GM19452 (cell line): ENCODE results near the gene MYH1.
"Not testable (repeated sequence)": the region's sequence is repeated elsewhere in the genome, so short reads cannot be mapped to it uniquely, and the experiment has no call there.

Experiments
- ATAC-seq: cut with Tn5 transposase; IDR thresholded peaks from one replicate; pipeline ENCODE4 v1.9.1; 2021; ENCODE audit not compliant: unreplicated experiment

Gene MYH1

GRCh38 chr17:10518271-10519037 lies at the start of gene MYH1:
MYH1 (minus strand) TSS chr17:10518542; CDS start chr17:10516642, 1,900 bp downstream.
- no peak for ATAC-seq

- no peak for ATAC-seq
Observed at GRCh38 chr17:10563991-10564660, 45.8 kb upstream of the MYH1 start.

GRCh38 chr17:10558049-10558448 lies 39.7 kb upstream of the MYH1 start:
- ATAC-seq = no peak

GRCh38 chr17:10557422-10557821 lies 39.1 kb upstream of the MYH1 start:
- ATAC-seq = no peak

GRCh38 chr17:10556301-10557005 lies 38.1 kb upstream of the MYH1 start:
- no peak for ATAC-seq

GRCh38 chr17:10550014-10550413 lies 31.7 kb upstream of the MYH1 start:
- no peak for ATAC-seq

- ATAC-seq = no peak
Observed at GRCh38 chr17:10549096-10549842, 30.9 kb upstream of the MYH1 start, which contains the start of gene MYH2. MYH2 (minus strand) TSS chr17:10549658; CDS start chr17:10547920, 1,738 bp downstream.

- ATAC-seq = no peak
Observed at GRCh38 chr17:10547351-10547750, 29.0 kb upstream of the MYH1 start.

- not testable (repeated sequence) for ATAC-seq
Observed at GRCh38 chr17:10543486-10543885, 25.1 kb upstream of the MYH1 start.

GRCh38 chr17:10541179-10541578 lies 22.8 kb upstream of the MYH1 start:
- ATAC-seq = not testable (repeated sequence)

GRCh38 chr17:10532026-10532425 lies 13.7 kb upstream of the MYH1 start:
- ATAC-seq = no peak

- no peak for ATAC-seq
Observed at GRCh38 chr17:10527419-10527818, 9.1 kb upstream of the MYH1 start.

GRCh38 chr17:10526517-10526916 lies 8.2 kb upstream of the MYH1 start:
- no peak for ATAC-seq

GRCh38 chr17:10523064-10523463 lies 4.7 kb upstream of the MYH1 start:
- no peak for ATAC-seq

GRCh38 chr17:10521949-10522348 lies 3.6 kb upstream of the MYH1 start:
- no peak for ATAC-seq

GRCh38 chr17:10516638-10517037 lies 1.7 kb downstream of the MYH1 start:
- no peak for ATAC-seq

- no peak for ATAC-seq
Observed at GRCh38 chr17:10516065-10516464, 2.3 kb downstream of the MYH1 start.

- ATAC-seq = no peak
Observed at GRCh38 chr17:10513299-10514067, 4.9 kb downstream of the MYH1 start.

- no peak for ATAC-seq
Observed at GRCh38 chr17:10512856-10513255, 5.5 kb downstream of the MYH1 start.

GRCh38 chr17:10499950-10500349 lies 18.4 kb downstream of the MYH1 start:
- ATAC-seq = no peak
